ENCODE measurements around the gene MXRA7.
"Not testable (repeated sequence)": the region's sequence is repeated elsewhere in the genome, so short reads cannot be mapped to it uniquely, and the experiment has no call there.

- not testable (repeated sequence) for TF ChIP-seq CTCF (IDR thresholded peaks at IDR 0.05); REST (IDR thresholded peaks at IDR 0.05; ENCODE audit: low read depth, low read length); EP300 (IDR thresholded peaks at IDR 0.05; ENCODE audit: borderline replicate concordance in 1 of 2, low read depth in 1 of 2, low read length in 1 of 2); CHD2 (IDR thresholded peaks at IDR 0.05; ENCODE audit: low read length, partially characterized antibody); TAF1 (IDR thresholded peaks at IDR 0.05; ENCODE audit: borderline replicate concordance, low read depth, low read length); SMC3 (IDR thresholded peaks at IDR 0.05; ENCODE audit: low read depth, low read length); YY1 (IDR thresholded peaks at IDR 0.05; ENCODE audit: low read depth); RFX5 (IDR thresholded peaks at IDR 0.05; ENCODE audit: low read length); POLR2AphosphoS5 (IDR thresholded peaks at IDR 0.05; ENCODE audit: low read depth, low read length); MAX (IDR thresholded peaks at IDR 0.05; ENCODE audit: low read depth); ZBTB33 (IDR thresholded peaks at IDR 0.05; ENCODE audit: borderline replicate concordance, low read depth); MEF2A (IDR thresholded peaks at IDR 0.05; ENCODE audit: borderline replicate concordance, low read depth); ELF1 (IDR thresholded peaks at IDR 0.05)
Measured at GRCh38 chr17:76731800-76732733, 21.3 kb upstream of the MXRA7 start.

Measured in SK-N-SH (cell line).